ENCODE results near the gene REX1BD.

REX1BD gene

DNA sequence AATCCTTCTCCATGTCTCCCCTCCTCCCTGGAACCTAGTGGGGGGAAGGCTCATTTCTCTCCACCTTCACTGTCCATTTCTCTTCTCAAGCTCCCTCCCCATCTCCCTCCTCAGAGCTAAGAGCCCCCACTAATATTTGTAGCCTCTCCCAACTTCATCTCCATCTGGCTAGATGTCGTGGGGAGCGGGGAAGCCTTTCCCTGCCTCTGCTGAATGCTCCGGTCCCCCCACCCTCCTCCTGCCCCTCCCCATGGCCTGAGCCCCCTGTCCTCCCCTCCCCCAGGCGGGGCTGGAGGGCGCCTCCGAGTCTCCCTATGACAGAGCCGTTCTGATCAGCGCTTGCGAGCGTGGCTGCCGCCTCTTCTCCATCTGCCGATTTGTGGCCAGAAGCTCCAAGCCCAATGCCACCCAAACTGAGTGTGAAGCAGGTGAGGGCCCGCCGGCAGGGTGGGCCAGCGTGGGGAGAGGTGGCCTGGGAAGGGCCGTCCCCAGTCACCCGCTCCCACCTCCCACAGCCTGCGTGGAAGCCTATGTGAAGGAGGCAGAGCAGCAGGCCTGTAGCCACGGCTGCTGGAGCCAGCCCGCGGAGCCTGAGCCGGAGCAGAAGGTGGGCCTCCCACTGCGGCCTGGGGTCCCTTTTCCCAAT, 25.1 kb downstream of the REX1BD start:
- CTCF ChIA-PET, result interaction anchor here (1.3 to 2.1 kb wide), 2 partner anchors 20 to 152 kb away, joined by 3 to 10 read pairs; no protein-coding TSS in a partner anchor
- TF ChIP-seq, protein P1, sequence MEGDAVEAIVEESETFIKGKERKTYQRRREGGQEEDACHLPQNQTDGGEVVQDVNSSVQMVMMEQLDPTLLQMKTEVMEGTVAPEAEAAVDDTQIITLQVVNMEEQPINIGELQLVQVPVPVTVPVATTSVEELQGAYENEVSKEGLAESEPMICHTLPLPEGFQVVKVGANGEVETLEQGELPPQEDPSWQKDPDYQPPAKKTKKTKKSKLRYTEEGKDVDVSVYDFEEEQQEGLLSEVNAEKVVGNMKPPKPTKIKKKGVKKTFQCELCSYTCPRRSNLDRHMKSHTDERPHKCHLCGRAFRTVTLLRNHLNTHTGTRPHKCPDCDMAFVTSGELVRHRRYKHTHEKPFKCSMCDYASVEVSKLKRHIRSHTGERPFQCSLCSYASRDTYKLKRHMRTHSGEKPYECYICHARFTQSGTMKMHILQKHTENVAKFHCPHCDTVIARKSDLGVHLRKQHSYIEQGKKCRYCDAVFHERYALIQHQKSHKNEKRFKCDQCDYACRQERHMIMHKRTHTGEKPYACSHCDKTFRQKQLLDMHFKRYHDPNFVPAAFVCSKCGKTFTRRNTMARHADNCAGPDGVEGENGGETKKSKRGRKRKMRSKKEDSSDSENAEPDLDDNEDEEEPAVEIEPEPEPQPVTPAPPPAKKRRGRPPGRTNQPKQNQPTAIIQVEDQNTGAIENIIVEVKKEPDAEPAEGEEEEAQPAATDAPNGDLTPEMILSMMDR (IDR thresholded peaks at IDR 0.05; ENCODE audit: control extremely low read depth, extremely low read depth, low read depth, missing control alignments), result no peak

DNA sequence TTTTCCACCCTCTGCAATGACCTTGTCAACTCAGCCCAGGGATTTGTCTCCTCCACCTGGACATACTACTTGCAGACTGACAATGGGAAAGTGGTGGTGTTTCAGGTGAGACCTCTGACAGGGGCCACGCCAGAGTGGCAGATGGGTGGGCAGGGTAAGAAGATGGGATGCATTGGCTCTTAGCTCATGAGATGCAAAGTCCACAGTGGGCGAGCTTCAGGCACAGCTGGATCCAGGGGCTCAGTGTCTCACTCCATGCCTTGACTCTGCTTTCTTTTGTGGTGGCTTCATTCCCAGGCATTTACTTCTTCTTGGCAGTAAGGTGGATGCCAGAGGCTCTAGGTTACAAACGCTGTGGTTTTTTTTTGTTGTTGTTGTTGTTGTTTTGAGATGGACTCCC, 27.4 kb downstream of the REX1BD start:
- ChIA-PET CTCF (interaction anchor here (1.0 to 3.0 kb wide), 3 partner anchors 20 to 27 kb away, joined by 3 to 13 read pairs (median 5); partner anchors contain the start of gene REX1BD), POLR2A (no interaction called here)
- DNase-seq (ENCODE audit: extremely low spot score), result no peak
- TF ChIP-seq, protein P1 (IDR thresholded peaks at IDR 0.05; ENCODE audit: control extremely low read depth, extremely low read depth, low read depth, missing control alignments), result no peak

More for the DNA sequence above, 25.1 kb downstream of the REX1BD start:
- POLR2A ChIA-PET, result no interaction called here
- no peak for DNase-seq (ENCODE audit: extremely low spot score)

DNA sequence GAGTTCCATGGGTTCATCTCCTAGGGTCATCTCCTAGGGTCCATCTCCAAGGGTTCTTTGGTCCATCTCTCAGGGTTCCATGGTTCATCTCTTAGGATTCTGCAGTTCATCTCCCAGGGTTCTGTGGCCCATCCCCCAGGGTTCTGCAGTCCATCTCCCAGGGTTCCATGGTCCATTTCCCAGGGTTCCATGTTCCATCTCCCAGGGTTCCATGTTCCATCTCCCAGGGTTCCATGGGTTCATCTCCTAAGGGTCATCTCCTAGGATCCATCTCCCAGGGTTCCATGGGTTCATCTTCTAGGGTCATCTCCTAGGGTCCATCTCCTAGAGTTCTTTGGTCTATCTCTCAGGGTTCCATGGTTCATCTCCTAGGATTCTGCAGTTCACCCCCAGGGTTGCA, 29.0 kb downstream of the REX1BD start:
- POLR2A ChIA-PET, result no interaction called here
- CTCF ChIA-PET, result no interaction called here
- DNase-seq (ENCODE audit: extremely low spot score), result no peak
- TF ChIP-seq, protein P1 (IDR thresholded peaks at IDR 0.05; ENCODE audit: control extremely low read depth, extremely low read depth, low read depth, missing control alignments), result no peak

DNA sequence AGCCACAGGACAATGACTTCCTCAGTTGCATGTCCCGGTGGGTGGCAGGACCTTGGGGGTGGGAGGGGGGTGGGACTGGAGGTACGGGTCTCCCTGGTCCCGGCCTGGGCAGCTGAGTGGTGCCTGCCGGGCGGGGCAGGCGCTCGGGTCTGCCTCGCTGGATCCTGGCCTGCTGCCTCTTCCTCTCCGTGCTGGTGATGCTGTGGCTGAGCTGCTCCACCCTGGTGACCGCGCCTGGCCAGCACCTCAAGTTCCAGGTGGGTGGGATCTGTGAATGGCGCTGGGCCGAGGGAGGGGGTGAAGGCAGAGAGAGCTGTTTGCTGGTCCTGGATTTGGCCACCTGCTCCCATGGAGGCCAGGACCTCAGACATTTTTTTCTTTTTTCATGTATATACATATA, 29.6 kb downstream of the REX1BD start:
- POLR2A ChIA-PET, result no interaction called here
- DNase-seq (ENCODE audit: extremely low spot score), result no peak
- TF ChIP-seq, protein P1 (IDR thresholded peaks at IDR 0.05; ENCODE audit: control extremely low read depth, extremely low read depth, low read depth, missing control alignments), result no peak
- CTCF ChIA-PET, result no interaction called here

DNA sequence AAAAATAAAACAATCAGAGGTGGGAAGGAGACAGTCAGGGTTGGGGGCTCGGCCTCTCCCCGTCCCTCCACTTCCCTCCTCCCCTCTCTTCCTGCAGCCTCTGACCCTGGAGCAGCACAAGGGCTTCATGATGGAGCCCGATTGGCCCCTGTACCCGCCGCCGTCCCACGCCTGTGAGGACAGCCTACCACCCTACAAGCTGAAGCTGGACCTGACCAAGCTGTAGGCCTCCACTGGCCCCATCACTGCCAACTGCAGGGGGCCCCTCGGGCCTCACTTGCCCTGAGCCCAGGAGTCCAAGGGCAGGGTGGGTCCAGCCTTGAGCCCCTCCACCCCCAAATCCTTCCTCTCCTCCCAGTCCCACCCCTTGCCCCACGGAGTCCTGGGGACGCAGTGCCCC, 31.7 kb downstream of the REX1BD start:
- POLR2A ChIA-PET, result no interaction called here
- CTCF ChIA-PET, result interaction anchor here (0.9 to 1.3 kb wide), 2 partner anchors 31 to 159 kb away, joined by 3 read pairs; no protein-coding TSS in a partner anchor
- DNase-seq (ENCODE audit: extremely low spot score), result no peak
- TF ChIP-seq, protein P1 (IDR thresholded peaks at IDR 0.05; ENCODE audit: control extremely low read depth, extremely low read depth, low read depth, missing control alignments), result no peak

DNA sequence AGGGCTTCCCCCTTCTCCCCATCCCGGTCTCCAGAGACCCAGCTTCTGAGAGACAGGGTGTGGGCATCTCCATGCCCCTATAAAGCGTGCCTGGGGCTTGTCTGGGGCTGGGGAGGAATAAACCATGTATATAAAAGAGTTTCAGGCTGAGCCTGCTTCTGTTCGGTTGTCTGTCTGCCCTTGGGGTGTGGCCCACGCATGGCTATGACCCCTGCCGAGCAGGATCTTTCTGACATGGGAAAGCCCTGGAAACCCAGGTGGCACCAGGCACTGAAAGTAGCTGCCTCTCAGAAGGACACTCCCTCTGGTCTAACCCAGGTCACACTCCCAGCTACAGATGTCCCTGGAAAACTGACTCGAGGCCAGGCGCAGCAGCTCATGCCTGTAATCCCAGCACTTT, 32.3 kb downstream of the REX1BD start:
- TF ChIP-seq, protein P1 (IDR thresholded peaks at IDR 0.05; ENCODE audit: control extremely low read depth, extremely low read depth, low read depth, missing control alignments), result no peak
- ChIA-PET CTCF (interaction anchor here (1.0 to 1.3 kb wide), 3 partner anchors 9 to 101 kb away, joined by 3 read pairs; no protein-coding TSS in a partner anchor), POLR2A (interaction anchor here (0.7 kb wide), 1 partner anchor 792 kb away, joined by 5 read pairs; no protein-coding TSS in a partner anchor)
- DNase-seq (ENCODE audit: extremely low spot score), result no peak
